ENCODE results near the gene CLEC16A.

Gene CLEC16A

DNA sequence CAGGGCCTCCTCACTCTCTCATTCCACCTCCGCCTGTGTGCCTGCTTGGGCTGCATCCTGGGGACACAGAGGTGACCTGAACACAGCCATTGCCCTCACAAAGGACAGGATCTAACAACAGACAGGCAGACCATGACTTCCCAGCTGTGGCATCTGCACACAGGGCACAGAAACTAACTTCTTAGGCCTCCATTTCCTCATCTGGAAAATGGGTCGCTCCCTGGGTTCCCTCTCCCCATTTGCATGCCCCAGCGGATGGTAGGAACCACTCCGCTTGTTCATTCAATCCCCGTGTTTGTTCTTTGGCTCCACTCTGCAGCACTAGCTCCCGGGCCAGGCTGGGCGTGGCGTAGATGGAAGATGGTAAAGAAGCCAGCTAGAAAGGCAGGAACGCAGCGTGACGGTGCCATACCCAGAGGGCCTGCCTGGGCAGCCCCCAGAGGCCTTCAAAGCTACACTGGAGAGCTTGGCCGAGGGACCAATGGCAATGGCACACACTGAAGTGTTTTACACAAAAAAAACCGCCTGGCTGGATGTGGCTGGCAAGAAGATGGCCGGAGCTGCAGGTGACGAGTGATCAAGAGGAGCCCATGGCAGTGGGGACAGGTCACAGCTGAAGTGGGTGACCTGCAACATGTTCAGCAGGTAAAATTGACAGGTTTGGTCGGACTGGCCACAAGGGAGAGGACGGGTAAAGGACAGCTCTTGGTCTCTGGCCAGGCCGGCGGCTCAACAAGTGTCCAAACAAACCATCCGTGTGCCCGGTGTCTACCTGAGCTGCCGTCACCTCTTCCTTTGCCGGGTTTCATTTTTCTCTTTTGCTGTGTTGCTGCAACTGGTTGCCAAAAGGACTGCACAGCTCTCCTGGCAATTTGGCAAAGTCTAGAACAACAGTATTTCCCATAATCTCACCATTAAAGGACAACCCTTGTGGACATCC lies 244.7 kb downstream of the CLEC16A start:
- TF ChIP-seq, protein P1, sequence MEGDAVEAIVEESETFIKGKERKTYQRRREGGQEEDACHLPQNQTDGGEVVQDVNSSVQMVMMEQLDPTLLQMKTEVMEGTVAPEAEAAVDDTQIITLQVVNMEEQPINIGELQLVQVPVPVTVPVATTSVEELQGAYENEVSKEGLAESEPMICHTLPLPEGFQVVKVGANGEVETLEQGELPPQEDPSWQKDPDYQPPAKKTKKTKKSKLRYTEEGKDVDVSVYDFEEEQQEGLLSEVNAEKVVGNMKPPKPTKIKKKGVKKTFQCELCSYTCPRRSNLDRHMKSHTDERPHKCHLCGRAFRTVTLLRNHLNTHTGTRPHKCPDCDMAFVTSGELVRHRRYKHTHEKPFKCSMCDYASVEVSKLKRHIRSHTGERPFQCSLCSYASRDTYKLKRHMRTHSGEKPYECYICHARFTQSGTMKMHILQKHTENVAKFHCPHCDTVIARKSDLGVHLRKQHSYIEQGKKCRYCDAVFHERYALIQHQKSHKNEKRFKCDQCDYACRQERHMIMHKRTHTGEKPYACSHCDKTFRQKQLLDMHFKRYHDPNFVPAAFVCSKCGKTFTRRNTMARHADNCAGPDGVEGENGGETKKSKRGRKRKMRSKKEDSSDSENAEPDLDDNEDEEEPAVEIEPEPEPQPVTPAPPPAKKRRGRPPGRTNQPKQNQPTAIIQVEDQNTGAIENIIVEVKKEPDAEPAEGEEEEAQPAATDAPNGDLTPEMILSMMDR (IDR thresholded peaks at IDR 0.05; ENCODE audit: insufficient read depth, low read length, missing control alignments) = no peak
- no peak for DNase-seq (ENCODE audit: low read depth, low spot score)
- ChIA-PET CTCF (interaction anchor here (0.7 to 1.3 kb wide), 6 partner anchors 10 to 226 kb away, joined by 3 to 5 read pairs (median 3); no protein-coding TSS in a partner anchor), POLR2A (no interaction called here)
- H3K4me3 ChIP-seq (ENCODE audit: low read depth, low read length) = no peak overlapping the region

DNA sequence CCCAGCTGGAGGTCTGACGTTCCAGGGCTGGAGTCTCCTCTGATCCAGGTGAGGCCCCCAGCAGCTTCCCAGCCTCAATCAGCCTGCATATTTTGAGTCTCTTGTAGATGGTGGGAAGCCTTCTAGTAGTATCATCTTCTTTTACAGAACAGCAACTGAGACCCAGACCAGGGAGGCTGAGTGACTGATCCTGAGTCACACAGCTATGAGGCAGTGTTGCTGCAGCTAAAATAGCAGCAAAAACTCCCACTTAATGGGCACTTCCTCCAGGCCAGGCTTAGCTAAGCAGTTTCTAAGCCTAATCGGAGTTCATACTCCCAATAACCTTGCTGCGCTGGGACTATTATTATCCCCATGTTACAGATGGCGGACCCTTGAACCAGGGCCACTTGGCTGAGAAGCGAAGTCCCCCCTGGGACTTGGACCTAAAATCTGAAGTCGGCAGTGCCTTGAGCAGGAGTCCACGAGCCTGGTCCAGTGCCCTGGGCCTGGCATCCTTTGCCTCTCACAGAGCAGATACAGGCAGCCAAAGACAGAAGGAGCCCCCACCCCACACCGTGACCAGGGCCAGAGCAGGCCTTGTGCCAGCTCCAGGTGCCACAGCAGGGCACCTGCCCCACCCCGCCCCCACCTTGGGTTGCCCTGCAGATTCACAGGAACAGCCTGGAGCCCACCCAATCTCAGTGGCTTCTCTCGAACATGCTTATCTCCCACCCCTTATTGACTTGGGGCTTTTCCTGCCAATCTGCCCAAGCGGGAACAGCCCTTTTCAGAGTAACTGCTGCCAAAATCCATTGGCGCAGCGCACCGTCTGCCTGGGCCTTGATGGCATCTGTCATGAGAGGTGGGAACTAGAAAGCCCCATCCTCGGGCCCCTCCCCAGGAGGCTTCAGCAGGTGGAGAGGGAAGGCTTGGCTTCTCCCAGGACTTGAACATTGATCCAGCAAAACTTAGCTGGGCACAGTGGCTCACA lies 246.5 kb downstream of the CLEC16A start:
- POLR2A ChIA-PET = interaction anchor here (1.3 kb wide), 1 partner anchor 65 kb away, joined by 5 read pairs; the partner anchor contains the start of gene SOCS1

DNA sequence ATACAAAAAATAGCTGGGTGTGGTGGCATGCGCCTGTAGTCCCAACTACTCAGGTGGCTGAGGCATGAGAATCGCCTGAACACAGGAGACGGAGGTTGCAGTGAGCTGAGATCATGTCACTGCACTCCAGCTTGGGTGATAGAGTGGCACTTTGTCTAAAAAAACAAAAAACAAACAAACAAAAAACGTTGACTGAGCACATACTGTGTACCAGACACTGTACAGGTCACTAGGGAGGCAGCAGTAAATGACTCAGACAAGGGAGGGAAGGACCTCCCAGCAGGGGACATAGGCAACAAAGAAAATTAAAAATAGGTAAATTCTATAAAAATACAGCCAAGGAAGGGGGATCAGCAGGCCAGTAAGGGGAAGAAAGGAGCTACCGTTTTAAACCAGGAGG lies 247.3 kb downstream of the CLEC16A start:
- DNase-seq (ENCODE audit: low read depth, low spot score) = no peak
- no peak overlapping the region for H3K4me3 ChIP-seq (ENCODE audit: low read depth, low read length)
- POLR2A ChIA-PET = no interaction called here
- TF ChIP-seq, protein P1 (IDR thresholded peaks at IDR 0.05; ENCODE audit: insufficient read depth, low read length, missing control alignments) = no peak
- CTCF ChIA-PET = no interaction called here

More for the DNA sequence above, 246.5 kb downstream of the CLEC16A start:
- TF ChIP-seq, protein P1 (IDR thresholded peaks at IDR 0.05; ENCODE audit: insufficient read depth, low read length, missing control alignments) = no peak
- CTCF ChIA-PET = no interaction called here
- H3K4me3 ChIP-seq (ENCODE audit: low read depth, low read length) = no peak overlapping the region
- no peak for DNase-seq (ENCODE audit: low read depth, low spot score)

DNA sequence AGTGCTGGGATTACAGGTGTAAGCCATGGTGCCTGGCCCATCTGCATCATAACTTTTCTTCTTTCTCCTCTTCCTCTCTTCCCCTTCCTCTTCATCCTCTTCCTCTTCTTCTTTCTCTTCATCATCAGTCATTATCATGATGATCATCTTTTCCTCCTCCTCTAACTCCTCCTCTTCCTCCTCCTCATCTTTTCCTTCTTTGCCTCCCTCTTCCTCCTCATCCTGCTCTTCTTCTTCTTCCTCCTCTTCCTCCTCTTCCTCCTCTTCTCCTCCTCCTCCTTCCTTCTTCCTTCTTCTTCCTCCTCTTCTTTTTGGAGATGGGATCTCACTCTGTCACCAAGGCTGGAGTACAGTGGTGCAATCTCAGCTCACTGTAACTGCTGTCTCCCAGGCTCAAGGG lies 249.1 kb downstream of the CLEC16A start:
- TF ChIP-seq, protein P1 (IDR thresholded peaks at IDR 0.05; ENCODE audit: insufficient read depth, low read length, missing control alignments) = no peak
- POLR2A ChIA-PET = no interaction called here
- H3K4me3 ChIP-seq (ENCODE audit: low read depth, low read length) = no peak overlapping the region
- CTCF ChIA-PET = no interaction called here
- no peak for DNase-seq (ENCODE audit: low read depth, low spot score)

DNA sequence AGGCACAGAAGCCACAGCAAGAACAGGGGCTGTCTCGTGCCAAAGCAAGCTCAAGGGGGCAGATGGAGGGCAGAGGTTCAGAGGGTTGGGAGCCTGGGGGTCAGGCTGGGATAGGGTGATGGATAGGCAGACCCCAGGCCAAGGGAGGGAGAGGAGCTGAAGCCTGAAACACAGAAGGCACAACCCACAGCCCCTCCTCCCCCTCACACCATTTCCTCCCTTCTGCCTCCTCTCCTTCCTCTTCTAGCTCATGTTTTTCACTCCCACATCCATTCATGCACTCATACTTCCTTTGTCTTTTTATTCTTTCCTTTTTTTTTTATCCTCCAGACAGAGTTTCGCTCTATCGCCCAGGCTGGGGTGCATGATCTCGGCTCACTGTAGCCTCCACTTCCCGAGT lies 250.5 kb downstream of the CLEC16A start:
- CTCF ChIA-PET = interaction anchor here (1.7 kb wide), 1 partner anchor 61 kb away, joined by 5 read pairs; the partner anchor contains the start of gene SOCS1
- DNase-seq (ENCODE audit: low read depth, low spot score) = no peak
- no peak overlapping the region for H3K4me3 ChIP-seq (ENCODE audit: low read depth, low read length)
- TF ChIP-seq, protein P1 (IDR thresholded peaks at IDR 0.05; ENCODE audit: insufficient read depth, low read length, missing control alignments) = no peak
- POLR2A ChIA-PET = no interaction called here
